WTC11 (cell line): ENCODE data around the gene CPNE7.
"Not testable (repeated sequence)": the region's sequence is repeated elsewhere in the genome, so short reads cannot be mapped to it uniquely, and the experiment has no call there.

ENCODE experiments used
- CREM ChIP-seq: sonication (generic); formaldehyde crosslinking; IDR thresholded peaks from 2 replicates; pipeline ENCODE4 v1.8.1; 2022; ENCODE audit warnings: mild to moderate bottlenecking, missing genetic modification reagents, moderate library complexity
- MXD4 ChIP-seq: fragments of 250-450 bp; sonication (Bioruptor Pico); IDR thresholded peaks from 2 replicates; pipeline ENCODE4 v1.8.0; 2021; ENCODE audit warnings: mild to moderate bottlenecking, moderate library complexity, borderline replicate concordance
- PRRX2 ChIP-seq: fragments of 250-450 bp; sonication (Bioruptor Pico); IDR thresholded peaks from 2 replicates; pipeline ENCODE4 v1.8.0; 2021; ENCODE audit warnings: mild to moderate bottlenecking
- TF ChIP-seq, protein P1 (sequence below): fragments of 200-600 bp; IDR thresholded peaks from 2 replicates; pipeline ENCODE4 v1.8.0; 2022; ENCODE audit warnings: antibody characterized with exemption
- TF ChIP-seq, protein P2 (sequence below): sonication (generic); formaldehyde crosslinking; conservative IDR thresholded peaks from 2 replicates; pipeline ENCODE4 v1.8.1; 2022; ENCODE audit warnings: mild to moderate bottlenecking, missing genetic modification reagents
- TF ChIP-seq, protein P3 (sequence below): sonication (generic); formaldehyde crosslinking; IDR thresholded peaks from 2 replicates; pipeline ENCODE4 v1.8.1; 2023; ENCODE audit warnings: mild to moderate bottlenecking, missing genetic modification reagents, moderate library complexity
- TF ChIP-seq, protein P4 (sequence below): sonication (generic); formaldehyde crosslinking; IDR thresholded peaks from 2 replicates; pipeline ENCODE4 v1.8.0; 2023; ENCODE audit warnings: missing genetic modification reagents, mild to moderate bottlenecking, borderline replicate concordance

DNA sequence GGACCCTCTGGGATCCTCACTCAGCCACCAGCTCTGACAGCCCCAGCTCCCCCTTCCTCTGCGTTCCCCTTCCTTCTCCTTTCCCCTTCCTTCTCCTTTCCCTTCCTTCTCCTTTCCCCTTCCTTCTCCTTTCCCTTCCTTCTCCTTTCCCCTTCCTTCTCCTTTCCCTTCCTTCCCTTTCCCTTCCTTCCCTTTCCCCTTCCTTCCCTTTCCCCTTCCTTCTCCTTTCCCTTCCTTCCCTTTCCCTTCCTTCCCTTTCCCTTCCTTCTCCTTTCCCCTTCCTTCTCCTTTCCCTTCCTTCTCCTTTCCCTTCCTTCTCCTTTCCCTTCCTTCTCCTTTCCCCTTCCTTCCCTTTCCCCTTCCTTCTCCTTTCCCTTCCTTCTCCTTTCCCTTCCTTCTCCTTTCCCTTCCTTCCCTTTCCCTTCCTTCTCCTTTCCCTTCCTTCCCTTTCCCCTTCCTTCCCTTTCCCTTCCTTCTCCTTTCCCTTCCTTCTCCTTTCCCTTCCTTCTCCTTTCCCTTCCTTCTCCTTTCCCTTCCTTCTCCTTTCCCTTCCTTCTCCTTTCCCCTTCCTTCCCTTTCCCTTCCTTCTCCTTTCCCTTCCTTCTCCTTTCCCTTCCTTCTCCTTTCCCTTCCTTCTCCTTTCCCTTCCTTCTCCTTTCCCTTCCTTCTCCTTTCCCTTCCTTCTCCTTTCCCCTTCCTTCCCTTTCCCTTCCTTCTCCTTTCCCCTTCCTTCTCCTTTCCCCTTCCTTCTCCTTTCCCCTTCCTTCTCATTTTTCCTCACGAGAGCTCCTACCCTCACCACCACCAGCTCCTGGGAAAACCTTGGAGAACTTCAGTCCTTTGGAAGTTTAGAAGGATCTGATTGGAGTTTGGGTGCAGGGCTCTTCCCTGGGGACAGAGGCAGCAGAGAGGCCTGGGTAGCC lies 59.2 kb downstream of the CPNE7 start:
- TF ChIP-seq, protein P1, sequence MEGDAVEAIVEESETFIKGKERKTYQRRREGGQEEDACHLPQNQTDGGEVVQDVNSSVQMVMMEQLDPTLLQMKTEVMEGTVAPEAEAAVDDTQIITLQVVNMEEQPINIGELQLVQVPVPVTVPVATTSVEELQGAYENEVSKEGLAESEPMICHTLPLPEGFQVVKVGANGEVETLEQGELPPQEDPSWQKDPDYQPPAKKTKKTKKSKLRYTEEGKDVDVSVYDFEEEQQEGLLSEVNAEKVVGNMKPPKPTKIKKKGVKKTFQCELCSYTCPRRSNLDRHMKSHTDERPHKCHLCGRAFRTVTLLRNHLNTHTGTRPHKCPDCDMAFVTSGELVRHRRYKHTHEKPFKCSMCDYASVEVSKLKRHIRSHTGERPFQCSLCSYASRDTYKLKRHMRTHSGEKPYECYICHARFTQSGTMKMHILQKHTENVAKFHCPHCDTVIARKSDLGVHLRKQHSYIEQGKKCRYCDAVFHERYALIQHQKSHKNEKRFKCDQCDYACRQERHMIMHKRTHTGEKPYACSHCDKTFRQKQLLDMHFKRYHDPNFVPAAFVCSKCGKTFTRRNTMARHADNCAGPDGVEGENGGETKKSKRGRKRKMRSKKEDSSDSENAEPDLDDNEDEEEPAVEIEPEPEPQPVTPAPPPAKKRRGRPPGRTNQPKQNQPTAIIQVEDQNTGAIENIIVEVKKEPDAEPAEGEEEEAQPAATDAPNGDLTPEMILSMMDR: not testable (repeated sequence)
- TF ChIP-seq MXD4; PRRX2 (CRISPR knock-in tag); CREM (CRISPR knock-in tag): not testable (repeated sequence)
- TF ChIP-seq, protein P2, sequence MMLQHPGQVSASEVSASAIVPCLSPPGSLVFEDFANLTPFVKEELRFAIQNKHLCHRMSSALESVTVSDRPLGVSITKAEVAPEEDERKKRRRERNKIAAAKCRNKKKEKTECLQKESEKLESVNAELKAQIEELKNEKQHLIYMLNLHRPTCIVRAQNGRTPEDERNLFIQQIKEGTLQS (CRISPR knock-in tag): not testable (repeated sequence)
- TF ChIP-seq, protein P3, sequence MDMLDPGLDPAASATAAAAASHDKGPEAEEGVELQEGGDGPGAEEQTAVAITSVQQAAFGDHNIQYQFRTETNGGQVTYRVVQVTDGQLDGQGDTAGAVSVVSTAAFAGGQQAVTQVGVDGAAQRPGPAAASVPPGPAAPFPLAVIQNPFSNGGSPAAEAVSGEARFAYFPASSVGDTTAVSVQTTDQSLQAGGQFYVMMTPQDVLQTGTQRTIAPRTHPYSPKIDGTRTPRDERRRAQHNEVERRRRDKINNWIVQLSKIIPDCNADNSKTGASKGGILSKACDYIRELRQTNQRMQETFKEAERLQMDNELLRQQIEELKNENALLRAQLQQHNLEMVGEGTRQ: not testable (repeated sequence)
- TF ChIP-seq, protein P4, sequence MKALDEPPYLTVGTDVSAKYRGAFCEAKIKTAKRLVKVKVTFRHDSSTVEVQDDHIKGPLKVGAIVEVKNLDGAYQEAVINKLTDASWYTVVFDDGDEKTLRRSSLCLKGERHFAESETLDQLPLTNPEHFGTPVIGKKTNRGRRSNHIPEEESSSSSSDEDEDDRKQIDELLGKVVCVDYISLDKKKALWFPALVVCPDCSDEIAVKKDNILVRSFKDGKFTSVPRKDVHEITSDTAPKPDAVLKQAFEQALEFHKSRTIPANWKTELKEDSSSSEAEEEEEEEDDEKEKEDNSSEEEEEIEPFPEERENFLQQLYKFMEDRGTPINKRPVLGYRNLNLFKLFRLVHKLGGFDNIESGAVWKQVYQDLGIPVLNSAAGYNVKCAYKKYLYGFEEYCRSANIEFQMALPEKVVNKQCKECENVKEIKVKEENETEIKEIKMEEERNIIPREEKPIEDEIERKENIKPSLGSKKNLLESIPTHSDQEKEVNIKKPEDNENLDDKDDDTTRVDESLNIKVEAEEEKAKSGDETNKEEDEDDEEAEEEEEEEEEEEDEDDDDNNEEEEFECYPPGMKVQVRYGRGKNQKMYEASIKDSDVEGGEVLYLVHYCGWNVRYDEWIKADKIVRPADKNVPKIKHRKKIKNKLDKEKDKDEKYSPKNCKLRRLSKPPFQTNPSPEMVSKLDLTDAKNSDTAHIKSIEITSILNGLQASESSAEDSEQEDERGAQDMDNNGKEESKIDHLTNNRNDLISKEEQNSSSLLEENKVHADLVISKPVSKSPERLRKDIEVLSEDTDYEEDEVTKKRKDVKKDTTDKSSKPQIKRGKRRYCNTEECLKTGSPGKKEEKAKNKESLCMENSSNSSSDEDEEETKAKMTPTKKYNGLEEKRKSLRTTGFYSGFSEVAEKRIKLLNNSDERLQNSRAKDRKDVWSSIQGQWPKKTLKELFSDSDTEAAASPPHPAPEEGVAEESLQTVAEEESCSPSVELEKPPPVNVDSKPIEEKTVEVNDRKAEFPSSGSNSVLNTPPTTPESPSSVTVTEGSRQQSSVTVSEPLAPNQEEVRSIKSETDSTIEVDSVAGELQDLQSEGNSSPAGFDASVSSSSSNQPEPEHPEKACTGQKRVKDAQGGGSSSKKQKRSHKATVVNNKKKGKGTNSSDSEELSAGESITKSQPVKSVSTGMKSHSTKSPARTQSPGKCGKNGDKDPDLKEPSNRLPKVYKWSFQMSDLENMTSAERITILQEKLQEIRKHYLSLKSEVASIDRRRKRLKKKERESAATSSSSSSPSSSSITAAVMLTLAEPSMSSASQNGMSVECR: not testable (repeated sequence)
